HepG2 (cell line): ENCODE data around the gene HYI. TPM values are rescaled to one million over a fixed set of nuclear protein-coding genes. Genes with fewer than 3 reads are reported as not detected.

Experiments used
- ATAC-seq: fragments of 200-7000 bp; cut with Tn5 transposase; 3 replicates; pipeline ENCODE4 v1.9.1; 2020; ENCODE audit warnings: mild to moderate bottlenecking, moderate library complexity
- BruUV-seq: library from RNA; stranded (reverse); fragments of 400-500 nt; replicated peaks from 2 replicates; lab custom pipeline; 2021; lab: Mats Ljungman, UMichigan
- CTCF ChIA-PET: fragments of 300-600 bp; formaldehyde crosslinking; extraction: SDS; loops from one replicate; lab custom pipeline; 2021; ENCODE audit warnings: low total read pairs, inconsistent platforms, low intra/inter-chr PET ratio; lab: Yijun Ruan, JAX
- POLR2A ChIA-PET: fragments of 350-600 bp; sonication (Branson Sonifier 250); formaldehyde crosslinking; loops from one replicate; lab custom pipeline; 2020; ENCODE audit warnings: antibody characterized with exemption, inconsistent platforms; lab: Yijun Ruan, JAX
- DNase-seq: peaks from one replicate; pipeline ENCODE4 v3.0.0-alpha.2; 2015; ENCODE audit warnings: low spot score
- FAIRE-seq: peaks from 3 replicates; lab custom pipeline; 2011; peaks lifted over from hg19 to GRCh38; lab: Jason Lieb, UNC
- H2AFZ ChIP-seq: one replicate; pipeline ENCODE4 v1.6.1; 2011; ENCODE audit warnings: low read length, inconsistent platforms
- H3K27ac ChIP-seq: fragments of 300-600 bp; 3 replicates; pipeline ENCODE4 v1.8.0; 2011; ENCODE audit warnings: mixed run types, mild to moderate bottlenecking, mixed read lengths, low read length, inconsistent platforms; ENCODE audit not compliant: insufficient read depth; ENCODE audit errors: extremely low read length
- H3K27me3 ChIP-seq, 2 experiments: fragments of 200-600 bp in 1 of 2; 2 replicates in 1 of 2; 3 replicates in 1 of 2; pipeline versions ENCODE4 v1.6.0 to v1.8.0; 2011; ENCODE audit warnings: low read length in 2 of 2, mild to moderate bottlenecking in 2 of 2, moderate library complexity in 2 of 2, inconsistent platforms in 1 of 2; ENCODE audit not compliant: insufficient read depth in 2 of 2, control insufficient read depth in 1 of 2
- H3K36me3 ChIP-seq, 2 experiments: fragments of 200-600 bp in 1 of 2; replicated peaks in 1 of 2; 2 replicates in 1 of 2; 3 replicates in 1 of 2; pipeline versions ENCODE4 v1.5.1 to v1.8.0; 2011; ENCODE audit warnings: low read length in 2 of 2, inconsistent platforms in 1 of 2; ENCODE audit not compliant: insufficient read depth in 2 of 2, control insufficient read depth in 1 of 2
- H3K4me1 ChIP-seq: 2 replicates; pipeline ENCODE4 v1.5.1; 2012; ENCODE audit warnings: low read length, inconsistent platforms; ENCODE audit not compliant: insufficient read depth
- H3K4me2 ChIP-seq: 2 replicates; pipeline ENCODE4 v1.6.0; 2011; ENCODE audit warnings: low read depth, low read length, inconsistent platforms
- H3K4me3 ChIP-seq, 3 experiments: fragments of 200-600 bp in 1 of 3; sonication (generic), shearing (Covaris generic) in 1 of 3; replicated peaks in 1 of 3; 2 replicates each; pipeline ENCODE4 v1.5.1; 2011 to 2016; ENCODE audit warnings: low read length in 3 of 3, inconsistent platforms in 2 of 3, low read depth in 2 of 3, mild to moderate bottlenecking in 2 of 3, control low read depth in 1 of 3, mixed read lengths in 1 of 3; ENCODE audit not compliant: insufficient read depth in 1 of 3
- H3K79me2 ChIP-seq: one replicate; pipeline ENCODE4 v1.6.1; 2011; ENCODE audit warnings: low read length, inconsistent platforms; ENCODE audit not compliant: insufficient read depth
- H3K9ac ChIP-seq: 2 replicates; pipeline ENCODE4 v1.6.0; 2011; ENCODE audit warnings: mild to moderate bottlenecking, low read depth, low read length, inconsistent platforms; ENCODE audit not compliant: insufficient read depth
- H3K9me3 ChIP-seq: 2 replicates; pipeline ENCODE4 v1.5.1; 2012; ENCODE audit warnings: mild to moderate bottlenecking, low read length
- H4K20me1 ChIP-seq: 2 replicates; pipeline ENCODE4 v1.6.0; 2011; ENCODE audit warnings: inconsistent platforms, mild to moderate bottlenecking, low read length, moderate library complexity; ENCODE audit not compliant: insufficient read depth
- ATF7 ChIP-seq, 2 experiments: fragments of 450-650 bp in 1 of 2; sonication (generic) in 1 of 2; formaldehyde crosslinking in 1 of 2; IDR thresholded peaks; 2 replicates each; pipeline versions ENCODE4 v1.4.0 to v1.6.1; 2016 to 2020; ENCODE audit warnings: antibody characterized with exemption in 1 of 2, mild to moderate bottlenecking in 1 of 2, missing genetic modification reagents in 1 of 2
- MED1 ChIP-seq: sonication (generic); formaldehyde crosslinking; IDR thresholded peaks from 2 replicates; pipeline ENCODE4 v1.4.0; 2020; ENCODE audit warnings: missing genetic modification reagents
- NRL ChIP-seq: sonication (generic); formaldehyde crosslinking; IDR thresholded peaks from 2 replicates; pipeline ENCODE4 v1.5.0; 2020; ENCODE audit warnings: missing genetic modification reagents, mild to moderate bottlenecking, moderate library complexity, borderline replicate concordance
- RBM22 ChIP-seq: fragments of 200-400 bp; formaldehyde crosslinking; optimal IDR thresholded peaks from 2 replicates; pipeline ENCODE3; 2017; ENCODE audit warnings: mild to moderate bottlenecking, low read length, moderate library complexity
- TAF1 ChIP-seq: sonication (generic); formaldehyde crosslinking; IDR thresholded peaks from 2 replicates; pipeline ENCODE4 v1.4.0; 2020; ENCODE audit warnings: missing genetic modification reagents
- ZFP82 ChIP-seq: sonication (generic); formaldehyde crosslinking; IDR thresholded peaks from 2 replicates; pipeline ENCODE4 v1.5.1; 2020; ENCODE audit warnings: mild to moderate bottlenecking, missing genetic modification reagents, borderline replicate concordance
- ZNF282 ChIP-seq: fragments of 450-650 bp; IDR thresholded peaks from 2 replicates; pipeline ENCODE4 v1.6.1; 2018; ENCODE audit not compliant: partially characterized antibody
- ZNF660 ChIP-seq: sonication (generic); formaldehyde crosslinking; IDR thresholded peaks from 2 replicates; pipeline ENCODE4 v1.5.1; 2020; ENCODE audit warnings: mild to moderate bottlenecking, low read depth, missing genetic modification reagents, borderline replicate concordance
- WGBS: methylation state at CpG from one replicate; pipeline ENCODE4 v1.1.6; 2017; ENCODE audit warnings: low lambda C conversion rate; 5-methylcytosine and 5-hydroxymethylcytosine counted together
- in situ Hi-C: cut with HindIII; loops from 2 replicates; pipeline ENCODE4 v1.10.0; 2017; ENCODE audit warnings: low pct_unique_long_range_greater_than_20kb; ENCODE audit not compliant: extremely low pct_ligation_motif_present
- intact Hi-C: fragments of 100-400 bp; cut with micrococcal nuclease; formaldehyde crosslinking; loops from one replicate; pipeline ENCODE4 v1.10.0; 2022; ENCODE audit not compliant: unreplicated experiment
- polyA plus RNA-seq, 8 experiments: library from polyadenylated mRNA; depleted of rRNA in 3 of 8; stranded (reverse) in 7 of 8; unstranded in 1 of 8; fragments of >200 nt; fragmentation: Illumina TruSeq in 4 of 8; extraction: Trizol in 4 of 8; gene quantifications; 2 replicates each; pipeline versions ENCODE4 v1.2.1 to v1.2.3, GENCODE V29; 2011 to 2016; ENCODE audit warnings: low read depth in 4 of 8, missing spikeins in 1 of 8, mixed read lengths in 1 of 8; ENCODE audit not compliant: insufficient read depth in 1 of 8
- total RNA-seq, 5 experiments: library from RNA; depleted of rRNA; stranded (reverse); fragments of >200 nt; fragmentation: Illumina TruSeq; extraction: Trizol; gene quantifications; 2 replicates each; pipeline ENCODE4 v1.2.3, GENCODE V29; 2016; ENCODE audit warnings: low read depth in 1 of 5
- TF ChIP-seq, protein P1 (sequence below): sonication (generic); formaldehyde crosslinking; IDR thresholded peaks from 2 replicates; pipeline ENCODE4 v1.5.0; 2020; ENCODE audit warnings: mild to moderate bottlenecking, missing genetic modification reagents, moderate library complexity
- TF ChIP-seq, protein P2 (sequence below): sonication (generic); formaldehyde crosslinking; IDR thresholded peaks from 2 replicates; pipeline ENCODE4 v1.5.0; 2020; ENCODE audit warnings: missing genetic modification reagents

The HYI gene
- total and polyA plus RNA-seq, 2 of the 13 experiments (the other 11 are each of a cell fraction or from before 2014, with no cell fraction given): not detected

DNA sequence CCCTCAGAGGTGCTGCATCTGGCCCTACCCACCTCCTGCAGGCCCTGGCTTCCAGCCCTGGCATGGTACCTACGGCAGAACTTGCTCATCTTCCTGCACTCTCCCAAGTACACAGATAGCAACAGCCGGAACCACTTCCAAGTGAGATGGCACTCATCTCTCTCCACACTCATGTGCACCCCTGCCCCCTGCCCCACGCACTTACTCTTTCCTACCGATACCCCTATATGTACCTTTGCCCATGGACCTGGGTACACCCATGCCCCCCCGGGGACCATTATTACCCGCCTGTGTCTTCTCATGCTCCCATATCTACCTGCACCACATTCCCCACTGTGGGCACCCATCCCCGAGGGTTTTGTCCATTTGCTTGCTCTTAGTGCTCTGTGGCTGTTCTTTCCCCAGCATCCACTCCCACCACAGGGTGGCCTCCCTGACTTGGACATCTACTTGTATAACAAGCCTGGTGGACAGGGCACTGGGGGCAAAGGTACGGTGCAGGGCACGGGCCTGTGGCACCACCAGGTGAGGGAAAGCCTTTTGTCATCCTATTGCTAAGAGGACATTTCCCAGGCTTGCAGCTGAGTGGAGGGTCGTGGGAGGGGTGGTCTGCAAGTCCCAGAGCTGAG is 14.7 kb downstream of the HYI start:
- Histone ChIP-seq H3K79me2 (no peaks in the 10 kb centered on the region), H3K4me3 (no peak overlapping the region), H3K27me3 (no peaks in the 10 kb centered on the region), H4K20me1 (no peaks in the 10 kb centered on the region), H2AFZ (no peak overlapping the region), H3K4me1 (no peaks in the 10 kb centered on the region), H3K9me3 (no peaks in the 10 kb centered on the region), H3K27ac (no peak overlapping the region), H3K36me3 (peaks cover 9 to 20% of the 10 kb centered on the region in 2 experiments; a peak in 4 of 5 replicates), H3K9ac (no peak overlapping the region), H3K4me2 (no peak overlapping the region)
- ChIA-PET CTCF (no interaction called here), POLR2A (interaction anchor here (1.2 kb wide), 1 partner anchor 16 kb away, joined by 4 read pairs; no protein-coding TSS in a partner anchor)
- no peak for DNase-seq
- ATAC-seq: no peak
- WGBS: 93% methylated on average over 10 of the region's 10 CpGs
- TF ChIP-seq, protein P1, sequence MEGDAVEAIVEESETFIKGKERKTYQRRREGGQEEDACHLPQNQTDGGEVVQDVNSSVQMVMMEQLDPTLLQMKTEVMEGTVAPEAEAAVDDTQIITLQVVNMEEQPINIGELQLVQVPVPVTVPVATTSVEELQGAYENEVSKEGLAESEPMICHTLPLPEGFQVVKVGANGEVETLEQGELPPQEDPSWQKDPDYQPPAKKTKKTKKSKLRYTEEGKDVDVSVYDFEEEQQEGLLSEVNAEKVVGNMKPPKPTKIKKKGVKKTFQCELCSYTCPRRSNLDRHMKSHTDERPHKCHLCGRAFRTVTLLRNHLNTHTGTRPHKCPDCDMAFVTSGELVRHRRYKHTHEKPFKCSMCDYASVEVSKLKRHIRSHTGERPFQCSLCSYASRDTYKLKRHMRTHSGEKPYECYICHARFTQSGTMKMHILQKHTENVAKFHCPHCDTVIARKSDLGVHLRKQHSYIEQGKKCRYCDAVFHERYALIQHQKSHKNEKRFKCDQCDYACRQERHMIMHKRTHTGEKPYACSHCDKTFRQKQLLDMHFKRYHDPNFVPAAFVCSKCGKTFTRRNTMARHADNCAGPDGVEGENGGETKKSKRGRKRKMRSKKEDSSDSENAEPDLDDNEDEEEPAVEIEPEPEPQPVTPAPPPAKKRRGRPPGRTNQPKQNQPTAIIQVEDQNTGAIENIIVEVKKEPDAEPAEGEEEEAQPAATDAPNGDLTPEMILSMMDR: peak; percentile 16; the same call in 1 of the 2 replicates
- TF ChIP-seq, protein P2, sequence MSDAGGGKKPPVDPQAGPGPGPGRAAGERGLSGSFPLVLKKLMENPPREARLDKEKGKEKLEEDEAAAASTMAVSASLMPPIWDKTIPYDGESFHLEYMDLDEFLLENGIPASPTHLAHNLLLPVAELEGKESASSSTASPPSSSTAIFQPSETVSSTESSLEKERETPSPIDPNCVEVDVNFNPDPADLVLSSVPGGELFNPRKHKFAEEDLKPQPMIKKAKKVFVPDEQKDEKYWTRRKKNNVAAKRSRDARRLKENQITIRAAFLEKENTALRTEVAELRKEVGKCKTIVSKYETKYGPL (CRISPR knock-in tag): no peak
- no peak for FAIRE-seq
- no TSS peak for BruUV-seq
- in situ Hi-C loops (no loop called here), intact Hi-C loops (no loop called here)

DNA sequence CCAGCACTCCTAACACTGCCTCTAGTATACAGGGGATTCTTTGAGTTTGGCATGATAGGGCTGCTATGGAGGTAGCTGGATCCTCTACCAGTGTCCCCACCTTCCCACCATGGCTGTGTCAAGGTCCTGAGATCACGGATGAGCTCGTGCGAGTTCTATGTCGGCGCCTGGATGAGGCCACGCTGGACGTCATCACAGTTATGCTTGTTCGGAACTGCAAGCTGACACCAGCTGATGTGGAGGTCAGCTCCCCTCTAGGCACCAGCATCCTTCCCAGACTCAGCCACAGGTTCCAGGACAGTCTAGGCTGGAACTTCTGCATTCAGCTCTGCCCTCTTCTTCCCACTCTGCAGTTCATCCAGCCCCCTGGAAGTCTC is 15.2 kb downstream of the HYI start:
- H3K9ac ChIP-seq: no peak overlapping the region
- no peak overlapping the region for H3K4me2 ChIP-seq
- peaks cover 7 to 24% of the 10 kb centered on the region in 2 experiments; a peak in 4 of 5 replicates for H3K36me3 ChIP-seq
- 100% methylated on average over 3 of the region's 8 CpGs for WGBS
- ChIA-PET POLR2A (no interaction called here), CTCF (no interaction called here)
- H4K20me1 ChIP-seq: no peaks in the 10 kb centered on the region
- DNase-seq (no peak), ATAC-seq (no peak), FAIRE-seq (no peak)
- H3K79me2 ChIP-seq: no peaks in the 10 kb centered on the region
- TF ChIP-seq TAF1 (CRISPR knock-in tag) (no peak), ZNF282 (no peak), ZFP82 (no peak), ZNF660 (CRISPR knock-in tag) (no peak), NRL (CRISPR knock-in tag) (no peak), MED1 (CRISPR knock-in tag) (no peak), ATF7 (IDR thresholded peaks at IDR 0.05) (no peak), ATF7 (CRISPR knock-in tag; IDR thresholded peaks at IDR 0.05) (no peak), RBM22 (no peak)
- no peak overlapping the region for H2AFZ ChIP-seq
- H3K4me1 ChIP-seq: no peaks in the 10 kb centered on the region
- no peak overlapping the region for H3K27ac ChIP-seq
- no peaks in the 10 kb centered on the region for H3K9me3 ChIP-seq
- H3K4me3 ChIP-seq: no peak overlapping the region
- intact Hi-C loops: no loop called here
- no peaks in the 10 kb centered on the region for H3K27me3 ChIP-seq
- no TSS peak for BruUV-seq
- in situ Hi-C loops: no loop called here
